ENCODE data around the gene BCL2L13.
"Not testable (repeated sequence)": the region's sequence is repeated elsewhere in the genome, so short reads cannot be mapped to it uniquely, and the experiment has no call there.

Gene BCL2L13

GRCh38 chr22:17637490-17638181 lies 921 bp upstream of the BCL2L13 start:
- no peak for DNase-seq

GRCh38 chr22:17638182-17638431 lies 450 bp upstream of the BCL2L13 start:
- DNase-seq = no peak

- no peak for DNase-seq
Measured at GRCh38 chr22:17639247-17639741, 737 bp downstream of the BCL2L13 start.

DNA sequence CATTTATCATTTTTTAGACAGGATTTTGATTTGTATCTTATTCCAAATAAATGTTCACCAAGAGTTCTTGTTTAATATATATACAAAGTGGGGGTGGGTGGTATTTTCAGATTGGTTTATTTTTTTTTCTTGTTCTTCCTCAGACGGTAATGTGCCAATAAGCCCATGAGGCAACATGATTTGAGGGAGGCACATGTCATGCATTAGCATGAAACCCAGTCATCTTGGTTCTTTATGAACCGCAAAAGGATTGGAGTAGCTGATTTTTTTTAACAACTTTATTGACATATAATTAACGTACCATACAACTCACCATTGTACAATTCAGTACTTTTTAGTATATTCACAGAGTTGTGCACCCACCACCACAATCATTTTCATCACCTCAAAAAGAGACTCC lies 2.7 kb downstream of the BCL2L13 start:
- DNase-seq = no peak

DNA sequence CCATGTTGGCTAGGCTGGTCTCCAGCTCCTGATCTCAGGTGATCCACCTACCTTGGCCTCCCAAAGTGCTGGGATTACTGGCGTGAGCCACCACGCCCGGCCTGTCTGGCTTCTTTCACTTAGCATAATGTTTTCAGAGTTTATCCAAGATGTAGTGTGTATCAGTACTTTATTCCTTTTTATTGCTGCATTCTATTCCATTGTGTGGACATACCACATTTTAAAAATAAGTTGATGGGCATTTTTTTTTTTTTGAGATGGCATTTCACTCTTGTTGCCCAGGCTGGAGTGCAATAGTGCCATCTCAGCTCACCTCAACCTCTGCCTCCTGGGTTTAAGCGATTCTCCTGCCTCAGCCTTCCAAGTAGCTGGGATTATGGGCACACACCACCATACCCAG lies 3.8 kb downstream of the BCL2L13 start:
- not testable (repeated sequence) for DNase-seq

DNA sequence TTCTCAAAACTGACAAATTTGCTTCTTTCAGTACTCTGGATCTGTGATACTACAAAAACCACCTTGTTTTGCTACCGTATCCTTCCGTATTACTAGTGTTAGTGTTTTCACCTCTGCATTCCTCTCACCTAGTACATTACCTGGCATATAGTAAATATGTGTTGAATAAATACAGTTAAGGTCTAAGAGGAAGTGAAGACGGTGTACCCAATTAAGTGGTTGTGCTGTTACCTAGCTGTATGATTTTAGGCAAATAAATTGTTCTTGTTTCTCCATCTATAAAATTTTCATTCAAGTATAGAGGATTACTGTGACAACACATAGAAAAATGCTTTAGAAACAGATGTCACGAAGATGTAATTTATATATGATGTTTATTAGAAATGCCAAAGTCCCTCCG lies 8.9 kb downstream of the BCL2L13 start:
- no peak for DNase-seq

DNA sequence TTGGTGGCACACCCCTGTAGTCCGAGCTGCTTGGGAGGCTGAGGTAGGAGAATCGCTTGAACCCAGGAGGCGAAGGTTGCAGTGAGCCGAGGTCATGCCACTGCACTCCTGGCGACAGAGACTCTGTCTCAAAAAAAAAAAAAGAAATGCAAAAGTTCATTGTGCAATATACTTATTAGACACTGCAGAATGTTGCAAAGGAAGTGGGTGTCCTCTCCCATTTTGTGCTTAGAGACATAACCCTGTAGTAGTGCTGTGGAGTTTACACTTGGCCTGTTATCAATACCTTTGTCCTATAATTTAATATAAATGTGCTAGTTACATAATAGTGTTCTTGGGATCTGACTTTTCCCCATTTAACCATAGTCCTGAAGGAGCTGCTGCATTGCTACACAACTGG lies 9.4 kb downstream of the BCL2L13 start:
- DNase-seq = no peak

GRCh38 chr22:17648569-17648968 lies 10.0 kb downstream of the BCL2L13 start:
- DNase-seq = no peak

DNA sequence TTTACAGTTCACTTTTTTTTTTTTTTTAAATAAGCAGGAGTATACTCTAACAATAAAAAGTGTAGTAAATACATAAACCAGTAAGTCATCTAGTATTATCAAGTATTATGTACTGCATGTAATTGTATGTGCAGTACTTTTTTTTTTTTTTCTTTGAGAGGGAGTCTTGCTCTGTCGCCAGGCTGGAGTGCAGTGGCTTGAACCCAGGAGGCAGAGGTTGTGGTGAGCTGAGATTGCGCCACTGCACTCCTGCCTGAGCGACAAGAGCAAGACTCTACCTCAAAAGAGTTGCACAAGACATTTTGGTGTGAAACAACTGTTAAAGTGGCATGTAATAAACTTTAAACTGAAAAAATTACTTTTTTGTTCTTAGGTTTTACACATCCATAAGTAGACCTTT lies 16.7 kb downstream of the BCL2L13 start:
- no peak for DNase-seq

GRCh38 chr22:17656870-17657395 lies 18.4 kb downstream of the BCL2L13 start:
- no peak for DNase-seq

GRCh38 chr22:17664414-17665055 lies 26.0 kb downstream of the BCL2L13 start:
- DNase-seq = no peak

DNA sequence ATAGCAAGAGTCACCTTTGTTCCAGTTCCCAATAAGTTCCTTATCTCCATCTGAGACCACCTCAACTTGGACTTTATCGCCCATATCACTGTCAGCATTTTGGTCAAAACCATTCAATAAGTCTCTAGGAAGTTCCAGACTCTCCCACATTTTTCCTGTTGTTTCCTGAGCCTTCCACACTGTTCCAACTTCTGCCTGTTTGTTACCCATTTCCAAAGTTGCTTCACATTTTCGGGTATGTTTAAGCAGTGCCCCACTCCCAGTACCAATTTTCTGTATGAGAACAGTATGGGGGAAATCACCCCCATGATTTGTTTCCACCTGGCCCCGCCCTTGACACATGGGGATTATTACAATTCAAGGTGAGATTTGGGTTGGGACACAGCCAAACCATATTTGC lies 26.7 kb downstream of the BCL2L13 start:
- no peak for DNase-seq

GRCh38 chr22:17665854-17666253 lies 27.3 kb downstream of the BCL2L13 start:
- DNase-seq = no peak

DNA sequence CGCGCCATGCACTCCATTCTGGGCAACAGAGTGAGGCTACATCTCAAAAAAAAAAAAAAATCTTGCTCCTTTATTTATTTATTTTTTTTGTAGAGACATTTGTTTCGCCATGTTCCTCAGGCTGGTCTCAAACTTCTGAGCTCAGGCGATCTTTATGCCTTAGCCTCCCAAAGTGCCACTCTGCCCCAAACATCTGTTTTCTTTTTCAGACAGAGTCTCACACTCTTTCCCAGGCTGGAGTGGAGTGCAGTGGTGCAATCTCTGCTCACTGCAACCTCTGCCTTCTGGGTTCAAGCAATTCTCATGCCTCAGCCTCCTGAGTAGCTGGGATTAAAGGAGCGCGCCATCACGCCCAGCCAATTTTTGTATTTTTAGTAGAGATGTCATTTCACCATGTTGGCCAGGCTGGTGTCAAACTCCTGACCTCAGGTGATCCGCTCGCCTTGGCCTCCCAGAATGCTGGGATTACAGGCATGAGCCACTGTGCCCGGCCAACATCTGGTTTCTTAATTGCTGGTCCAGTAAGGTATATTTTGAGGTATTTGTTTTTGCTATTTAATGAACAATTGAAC lies 33.0 kb downstream of the BCL2L13 start:
- DNase-seq = not testable (repeated sequence)

DNA sequence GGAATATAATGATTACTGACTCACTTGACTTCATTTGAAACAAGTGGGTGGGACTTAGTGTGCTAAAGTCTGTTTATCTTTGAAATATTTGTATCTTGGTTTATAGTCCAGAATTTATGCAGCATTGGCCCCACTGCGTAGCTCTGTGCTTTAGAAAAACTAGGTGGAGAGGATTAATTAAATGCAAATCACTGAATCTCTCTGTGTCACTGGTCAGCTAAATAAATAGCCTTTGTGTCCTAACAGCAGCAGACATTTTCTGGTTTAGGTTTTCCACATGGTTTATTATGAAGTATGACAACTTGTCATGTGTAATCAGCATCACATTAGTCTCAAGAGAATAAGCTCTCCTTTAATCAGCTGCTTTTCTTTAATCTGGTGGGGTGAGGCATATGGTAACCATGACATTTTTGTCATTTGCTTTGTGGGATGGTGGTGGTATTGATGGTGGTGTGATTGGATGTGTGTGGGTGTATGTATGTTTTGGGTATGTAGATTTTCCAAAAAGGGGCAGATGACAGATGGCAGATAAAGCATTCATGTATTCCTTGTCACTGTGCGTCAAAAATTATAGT lies 33.9 kb downstream of the BCL2L13 start:
- no peak for DNase-seq

- DNase-seq = no peak
Measured at GRCh38 chr22:17674152-17674551, 35.6 kb downstream of the BCL2L13 start.

DNA sequence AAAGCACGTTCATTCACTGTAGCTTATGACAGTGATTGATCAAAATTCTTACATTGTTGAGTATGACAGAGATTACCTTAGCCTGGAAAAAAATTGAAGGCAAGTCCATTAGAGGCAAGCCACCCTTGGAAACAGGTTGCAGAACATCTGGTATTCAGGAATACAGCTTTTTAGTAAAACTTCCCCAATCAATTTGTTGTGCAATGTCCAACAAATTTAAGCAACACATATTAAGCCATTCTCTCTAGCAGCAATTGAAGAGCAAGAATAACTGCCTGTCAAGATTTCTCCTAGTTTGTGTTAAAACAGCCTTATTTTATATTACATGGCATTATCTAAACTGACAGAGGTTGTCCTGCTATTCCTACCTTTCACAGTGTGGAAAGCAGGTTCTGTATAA lies 37.0 kb downstream of the BCL2L13 start:
- DNase-seq = no peak

GRCh38 chr22:17678817-17679385 lies 40.3 kb downstream of the BCL2L13 start:
- DNase-seq = no peak

- no peak for DNase-seq
Measured at GRCh38 chr22:17684245-17684644, 45.7 kb downstream of the BCL2L13 start.

GRCh38 chr22:17692841-17693240 lies 54.3 kb downstream of the BCL2L13 start:
- DNase-seq = no peak

GRCh38 chr22:17694193-17694592 lies 55.6 kb downstream of the BCL2L13 start:
- DNase-seq = no peak

DNA sequence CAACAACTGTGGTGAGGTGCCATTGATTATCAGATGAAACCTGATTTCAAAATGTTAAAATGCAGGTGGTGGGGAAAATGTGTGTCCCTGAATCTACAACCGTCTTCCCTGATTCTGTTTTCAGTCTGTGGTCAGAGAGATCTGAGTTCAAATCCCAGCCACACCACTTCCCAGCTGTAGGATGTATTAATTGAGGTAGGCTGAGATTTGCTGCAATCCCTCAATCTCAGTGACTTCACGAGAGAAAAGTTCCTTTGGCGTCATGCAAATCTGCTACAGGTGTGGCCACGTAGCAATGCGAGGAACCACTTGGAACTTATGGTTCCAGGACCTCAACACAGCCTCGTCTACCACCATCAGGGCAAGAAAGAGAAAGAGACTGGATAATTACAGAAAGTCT lies 56.2 kb downstream of the BCL2L13 start:
- DNase-seq = no peak

DNA sequence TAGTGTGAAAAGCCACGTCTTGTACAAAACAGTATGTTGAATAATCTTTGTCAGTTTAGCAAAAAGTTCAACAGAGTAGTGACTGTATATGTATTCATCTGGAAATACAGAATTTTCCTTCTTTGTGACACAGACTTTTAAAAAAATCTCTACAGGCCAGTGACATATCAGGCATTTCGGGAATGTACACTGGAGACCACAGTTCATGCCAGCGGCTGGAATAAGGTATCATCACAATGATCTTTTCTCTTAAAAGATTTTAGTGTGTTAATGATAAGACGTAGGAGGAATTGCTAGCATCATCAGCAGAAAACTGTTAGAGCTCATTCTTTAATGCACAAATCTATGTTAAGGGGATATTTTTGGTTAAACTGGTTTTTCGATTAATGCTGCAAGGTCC lies 57.4 kb downstream of the BCL2L13 start:
- DNase-seq = no peak

DNA sequence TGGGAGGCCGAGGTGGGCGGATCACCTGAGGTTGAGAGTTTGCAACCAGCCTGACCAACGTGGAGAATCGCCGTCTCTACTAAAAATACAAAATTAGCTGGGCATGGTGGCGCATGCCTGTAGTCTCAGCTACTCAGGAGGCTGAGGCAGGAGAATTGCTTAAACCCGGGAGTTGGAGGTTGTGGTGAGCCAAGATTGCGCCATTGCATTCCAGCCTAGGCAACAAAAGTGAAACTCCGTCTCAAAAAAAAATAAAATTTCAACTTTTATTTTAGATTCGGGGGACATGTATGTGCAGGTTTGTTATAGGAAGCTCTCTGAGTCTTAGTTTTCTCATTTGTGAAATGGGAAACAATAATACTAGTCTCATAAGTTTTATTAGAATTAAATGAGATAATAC lies 58.6 kb downstream of the BCL2L13 start:
- DNase-seq = not testable (repeated sequence)
